Measurements from ENCODE around the gene CDC27.
"Not testable (repeated sequence)": the region's sequence is repeated elsewhere in the genome, so short reads cannot be mapped to it uniquely, and the experiment has no call there.

Gene CDC27

GRCh38 chr17:47190243-47190642, 1.1 kb upstream of the CDC27 start:
- no peak for DNase-seq

DNA sequence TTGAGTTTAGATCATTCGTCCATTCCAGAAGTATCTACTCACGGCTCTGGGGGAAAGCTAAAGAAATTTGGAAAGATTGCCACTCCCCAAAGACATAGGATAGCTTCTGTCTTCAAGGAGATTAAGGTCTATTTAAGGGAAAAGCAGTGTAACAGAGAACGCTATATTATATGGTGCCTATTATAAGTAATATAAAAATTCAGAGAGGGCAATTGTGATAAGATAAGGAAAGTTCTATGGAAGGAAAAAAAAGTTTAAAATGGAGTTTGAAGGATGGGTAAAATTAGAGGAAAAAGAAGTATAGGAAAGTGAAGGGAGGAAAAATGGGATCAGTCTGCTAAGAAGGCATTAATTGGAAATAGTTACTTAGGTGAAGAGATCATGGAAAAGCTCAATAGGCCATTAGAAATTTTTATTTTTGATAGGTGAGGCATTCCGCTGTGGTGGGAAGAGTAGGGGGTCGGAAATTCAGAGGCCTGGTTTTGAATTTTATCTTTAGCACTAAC, 690 bp upstream of the CDC27 start:
- DNase-seq: no peak

- DNase-seq: no peak
These were observed 722 bp downstream of the CDC27 start for GRCh38 chr17:47188271-47188875.

- no peak for DNase-seq
These were observed 4.4 kb downstream of the CDC27 start for GRCh38 chr17:47184681-47185080.

GRCh38 chr17:47180988-47181387, 8.1 kb downstream of the CDC27 start:
- DNase-seq: not testable (repeated sequence)

DNA sequence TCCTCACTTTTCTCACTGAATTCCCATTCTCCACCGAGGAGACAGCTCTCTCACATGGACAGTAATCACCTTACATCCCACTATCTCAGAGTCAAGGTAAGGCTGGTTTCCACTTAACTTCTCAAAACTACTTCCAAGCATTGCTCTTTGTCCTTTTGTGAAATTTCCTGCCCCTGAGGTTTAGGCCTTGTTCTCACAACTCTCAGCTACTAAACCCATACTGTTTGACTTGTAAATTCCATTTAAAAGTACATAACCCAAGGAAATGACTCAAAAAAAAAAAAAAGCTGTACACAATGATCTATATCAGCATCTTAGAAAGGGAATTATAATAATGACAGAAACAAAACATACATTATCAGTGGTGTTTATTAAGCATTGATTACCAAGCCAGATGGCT, 8.8 kb downstream of the CDC27 start:
- no peak for DNase-seq

DNA sequence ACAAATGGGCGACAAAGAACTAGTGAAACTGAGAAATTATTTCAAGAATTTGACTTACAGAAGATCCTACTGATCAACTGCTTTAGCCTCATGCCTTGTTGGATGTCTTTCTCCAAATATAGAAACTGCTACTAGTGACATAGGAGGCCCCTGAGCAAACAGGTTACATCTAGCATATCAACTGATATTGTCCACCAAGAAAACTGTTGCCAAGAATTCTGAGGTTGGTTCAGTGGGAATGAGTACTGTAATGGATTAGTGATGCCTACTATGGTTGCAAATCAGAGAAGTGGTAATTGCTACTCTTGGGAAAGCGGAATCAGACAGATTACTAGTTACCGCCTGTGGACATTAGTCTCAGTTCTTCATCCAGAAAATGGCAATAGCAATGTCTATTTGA, 10.0 kb downstream of the CDC27 start:
- DNase-seq: no peak

DNA sequence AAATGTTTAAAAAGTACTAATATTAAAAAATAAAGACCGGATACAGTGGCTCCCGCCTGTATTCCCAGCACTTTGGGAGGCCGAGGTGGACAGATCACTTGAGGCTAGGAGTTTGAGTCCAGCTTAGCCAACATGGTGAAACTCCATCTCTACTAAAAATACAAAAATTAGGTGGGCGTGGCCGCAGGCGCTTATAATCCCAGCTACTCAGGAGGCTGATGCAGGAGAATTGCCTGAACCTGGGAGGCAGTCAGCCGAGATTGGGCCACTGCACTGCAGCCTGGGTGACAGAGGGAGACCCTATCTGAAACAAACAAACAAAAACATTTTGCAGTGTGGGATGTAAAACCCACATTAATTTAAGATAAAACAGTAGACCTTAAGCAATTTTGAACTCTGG, 11.8 kb downstream of the CDC27 start:
- DNase-seq: no peak

- no peak for DNase-seq
These were observed 12.7 kb downstream of the CDC27 start for GRCh38 chr17:47176389-47176826.

GRCh38 chr17:47174823-47175222, 14.3 kb downstream of the CDC27 start:
- not testable (repeated sequence) for DNase-seq

DNA sequence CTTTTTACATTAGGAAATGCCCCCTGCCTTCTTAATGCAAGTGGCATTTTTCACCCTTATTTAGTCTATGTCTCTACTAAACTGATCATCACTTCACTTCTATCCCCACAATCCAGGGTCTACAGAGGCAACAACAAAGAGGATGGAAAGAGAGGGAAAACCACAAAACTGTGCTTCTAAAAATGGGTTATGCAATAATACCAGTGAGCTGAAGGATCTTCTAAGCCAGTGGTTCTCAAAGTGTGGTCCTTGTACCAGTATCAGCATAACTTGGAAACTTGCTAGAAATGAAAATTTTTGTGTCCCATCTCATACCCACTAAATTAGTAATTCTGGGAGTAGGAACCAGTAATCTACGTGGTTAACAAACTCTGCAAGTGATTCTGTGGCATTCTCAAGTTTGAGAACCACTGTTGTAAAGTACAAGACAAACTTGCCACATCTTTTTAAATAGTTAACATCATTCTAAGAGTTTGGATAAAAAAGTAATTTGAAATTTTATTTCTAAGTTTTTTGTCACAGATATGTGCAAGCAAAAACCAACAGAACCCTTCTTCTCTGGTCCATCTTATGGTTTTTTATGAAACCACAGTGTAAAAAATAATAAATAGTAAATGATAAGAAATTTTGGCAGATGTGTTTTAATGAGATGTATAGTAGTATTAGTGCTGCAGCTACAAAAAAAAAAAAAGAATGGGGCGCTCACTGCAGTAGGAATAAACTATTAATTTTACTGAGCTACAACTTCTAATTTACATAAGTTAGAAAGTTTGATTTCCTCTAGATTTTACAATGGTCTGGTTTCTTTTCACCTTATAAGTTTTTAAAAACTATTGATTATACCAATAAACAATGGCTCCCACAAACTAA, 16.2 kb downstream of the CDC27 start:
- no peak for DNase-seq

GRCh38 chr17:47170710-47171109, 18.4 kb downstream of the CDC27 start:
- no peak for DNase-seq

DNA sequence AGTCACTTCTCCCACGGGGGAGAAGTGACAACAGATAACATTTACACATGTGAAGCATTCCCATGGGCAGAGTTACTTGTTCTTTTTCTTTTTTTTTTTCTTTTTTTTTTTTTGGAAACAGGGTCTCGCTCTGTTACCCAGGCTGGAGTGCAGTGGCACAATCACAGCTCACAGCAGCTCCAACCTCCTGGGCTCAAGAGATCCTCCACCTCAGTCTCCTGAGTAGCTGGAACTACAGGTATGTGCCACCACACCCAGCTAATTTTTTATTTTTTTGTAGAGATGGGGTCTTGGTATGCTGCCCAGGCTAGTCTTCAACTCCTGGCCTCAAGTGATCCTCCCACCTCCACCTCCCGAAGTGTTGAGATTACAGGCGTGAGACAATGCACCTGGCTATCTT, 20.2 kb downstream of the CDC27 start:
- not testable (repeated sequence) for DNase-seq

DNA sequence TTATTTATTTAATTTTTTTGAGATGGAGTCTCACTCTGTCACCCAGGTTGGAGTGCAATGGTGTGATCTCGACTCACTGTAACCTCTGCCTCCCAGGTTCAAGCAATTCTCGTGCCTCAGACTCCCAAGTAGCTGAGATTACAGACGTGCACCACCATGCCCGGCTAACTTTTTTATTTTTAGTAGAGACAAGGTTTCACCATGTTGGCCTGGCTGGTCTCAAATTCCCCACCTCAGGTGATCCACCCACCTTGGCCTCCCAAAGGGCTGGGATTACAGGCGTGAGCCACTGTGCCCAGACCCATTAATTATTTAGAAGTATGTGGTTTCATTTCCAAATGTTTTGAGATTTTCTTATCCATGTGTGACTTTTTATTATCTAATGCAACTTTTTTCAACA, 22.2 kb downstream of the CDC27 start:
- DNase-seq: not testable (repeated sequence)

DNA sequence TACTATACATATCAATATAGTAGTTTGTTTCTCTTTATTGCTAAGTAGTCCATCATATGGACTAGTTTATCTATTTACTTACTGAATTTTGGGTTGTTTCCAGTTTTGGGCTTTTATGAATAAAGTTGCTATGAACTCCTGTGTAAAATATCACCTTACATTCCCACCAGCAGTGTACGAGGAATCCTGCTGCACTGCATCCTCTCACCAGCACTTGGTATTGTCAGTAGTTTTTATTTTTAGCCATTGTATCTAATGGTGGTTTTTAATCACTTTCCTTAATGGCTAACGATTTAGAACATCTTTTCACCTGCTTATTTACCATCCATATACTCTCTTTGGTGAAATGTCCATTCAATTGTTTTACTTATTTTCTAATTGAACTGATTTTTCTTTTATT, 24.0 kb downstream of the CDC27 start:
- no peak for DNase-seq

GRCh38 chr17:47164263-47164662, 24.8 kb downstream of the CDC27 start:
- DNase-seq: no peak

GRCh38 chr17:47162013-47162622, 27.0 kb downstream of the CDC27 start:
- DNase-seq: no peak

GRCh38 chr17:47159315-47159714, 29.8 kb downstream of the CDC27 start:
- DNase-seq: no peak

DNA sequence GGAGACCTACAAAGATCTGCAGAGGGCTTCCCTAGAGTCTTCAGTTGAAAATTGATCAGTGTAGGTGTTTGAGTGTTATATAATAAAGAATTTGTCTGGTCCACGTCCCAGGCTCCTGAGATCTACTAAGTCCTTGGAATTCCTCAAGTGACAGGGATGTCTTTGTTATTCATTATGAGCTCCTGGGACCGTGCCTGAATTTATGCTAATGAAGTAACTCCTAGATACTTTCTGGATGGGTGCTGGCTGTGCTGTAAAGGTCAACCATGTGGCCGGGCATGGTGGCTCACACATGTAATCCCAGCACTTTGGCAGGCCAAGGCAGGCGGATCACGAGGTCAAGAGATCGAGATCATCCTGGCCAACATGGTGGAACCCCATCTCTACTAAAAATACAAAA, 43.7 kb downstream of the CDC27 start:
- DNase-seq: no peak

DNA sequence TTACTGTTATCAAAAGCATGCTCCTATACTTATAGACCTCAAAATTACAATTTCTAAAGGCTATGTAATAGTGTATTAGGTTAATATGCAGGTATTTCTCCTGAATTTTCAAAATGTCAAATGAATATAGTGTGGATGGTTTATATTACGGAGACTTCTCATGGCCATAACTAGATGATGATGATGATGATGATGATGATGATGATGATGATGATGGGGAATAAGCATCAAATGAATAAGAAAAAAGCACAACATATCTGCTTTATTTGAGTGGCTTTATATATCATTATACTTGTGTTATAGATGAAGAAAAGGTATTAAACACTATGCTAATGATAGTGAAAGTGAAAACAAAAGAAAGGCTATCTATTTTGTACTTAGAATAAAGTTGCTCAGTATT, 53.9 kb downstream of the CDC27 start:
- DNase-seq: no peak

DNA sequence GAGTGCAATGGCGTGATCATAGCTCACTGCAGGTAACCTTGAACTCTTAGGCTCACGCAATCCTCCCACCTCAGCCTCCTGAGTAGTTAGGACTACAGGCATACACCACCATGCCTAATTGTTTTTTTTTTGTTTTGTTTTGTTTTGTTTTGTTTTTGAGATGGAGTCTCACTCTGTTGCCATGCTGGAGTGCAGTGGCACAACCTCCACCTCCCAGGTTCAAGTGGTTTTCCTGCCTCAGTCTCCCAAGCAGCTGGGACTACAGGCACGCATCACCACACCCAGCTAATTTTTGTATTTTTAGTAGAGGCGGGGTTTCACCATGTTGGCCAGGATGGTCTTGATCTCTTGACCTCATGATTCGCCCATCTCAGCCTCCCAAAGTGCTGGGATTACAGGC, 54.7 kb downstream of the CDC27 start:
- DNase-seq: not testable (repeated sequence)

DNA sequence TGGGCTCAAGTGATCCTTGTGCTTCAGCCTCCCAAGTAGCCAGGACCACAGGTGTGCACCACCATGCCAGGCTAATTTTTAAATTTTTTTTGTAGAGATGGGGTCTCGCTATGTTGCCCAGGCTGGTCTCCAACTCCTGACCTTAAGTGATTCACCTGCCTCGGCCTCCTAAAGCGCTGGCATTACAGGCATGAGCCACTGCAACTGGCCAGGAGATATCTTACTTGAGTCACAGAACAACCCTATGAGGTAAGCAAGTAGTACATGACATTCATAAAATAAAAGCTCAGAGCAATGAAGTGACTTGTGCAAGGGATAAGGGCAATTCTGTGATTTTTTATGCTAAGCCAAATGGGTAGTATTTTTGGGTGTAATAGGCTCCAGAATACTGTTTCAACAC, 57.3 kb downstream of the CDC27 start:
- no peak for DNase-seq

- DNase-seq: not testable (repeated sequence)
These were observed 62.3 kb downstream of the CDC27 start for GRCh38 chr17:47126835-47127234.

DNA sequence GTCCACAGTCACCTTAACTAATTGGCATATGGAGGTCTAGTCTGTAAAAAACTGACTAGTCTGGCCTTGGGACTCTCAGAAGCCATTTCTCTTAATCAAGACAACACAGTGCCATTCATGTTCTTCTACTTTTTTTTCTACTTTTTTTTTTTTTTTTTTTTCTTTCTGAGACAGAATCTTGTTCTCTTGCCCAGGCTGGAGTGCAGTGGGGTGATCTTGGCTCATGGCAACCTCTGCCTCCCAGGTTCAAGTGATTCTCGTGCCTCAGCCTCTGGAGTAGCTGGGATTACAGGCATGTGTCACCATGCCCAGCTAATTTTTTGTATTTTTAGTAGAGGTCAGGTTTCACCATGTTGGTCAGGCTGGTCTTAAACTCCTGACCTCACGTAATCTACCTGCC, 65.8 kb downstream of the CDC27 start:
- not testable (repeated sequence) for DNase-seq

Measured in stimulated activated CD4-positive, alpha-beta T cell treated with anti-CD3 and anti-CD28 coated beads, Interleukin-1b, Interleukin-23, amount 100 ng/mL, for 48 hours (primary cell).